GM12878 (cell line): ENCODE results near the gene ADCY5. TPM values are rescaled to one million over a fixed set of nuclear protein-coding genes. Genes with fewer than 3 reads are reported as not detected.

Experiments
- ATAC-seq: fragments of 200-7000 bp; cut with Tn5 transposase; 3 replicates; pipeline ENCODE4 v1.9.1; 2020; ENCODE audit warnings: mild to moderate bottlenecking, moderate library complexity
- BruUV-seq: library from RNA; stranded (reverse); fragments of 400-500 nt; replicated peaks from 2 replicates; lab custom pipeline; 2021; lab: Mats Ljungman, UMichigan
- CTCF ChIA-PET: fragments of 300-600 bp; sonication (Branson Sonifier 250); formaldehyde crosslinking; extraction: SDS; loops from one replicate; lab custom pipeline; 2021; ENCODE audit warnings: inconsistent platforms; lab: Yijun Ruan, JAX
- POLR2A ChIA-PET: fragments of 350-600 bp; formaldehyde crosslinking; extraction: SDS; loops from one replicate; lab custom pipeline; 2021; ENCODE audit warnings: inconsistent platforms; lab: Charles Lee
- RAD21 ChIA-PET: fragments of 300-600 bp; sonication (Branson Sonifier 250); formaldehyde crosslinking; loops from one replicate; lab custom pipeline; 2023; ENCODE audit warnings: antibody characterized with exemption; ENCODE audit not compliant: unreplicated experiment; lab: Charles Lee
- SMC1A ChIA-PET: fragments of 300-600 bp; sonication (Branson Sonifier 250); formaldehyde crosslinking; loops from one replicate; lab custom pipeline; 2023; ENCODE audit not compliant: unreplicated experiment, uncharacterized antibody; lab: Charles Lee
- DNase-seq: peaks from one replicate; pipeline ENCODE4 v3.0.0-alpha.2; 2011; ENCODE audit warnings: low read depth, low spot score
- FAIRE-seq: peaks from 3 replicates; lab custom pipeline; 2011; peaks lifted over from hg19 to GRCh38; lab: Jason Lieb, UNC
- H2AFZ ChIP-seq: 2 replicates; pipeline ENCODE4 v1.6.0; 2011; ENCODE audit warnings: low read depth, low read length, control low read depth; ENCODE audit not compliant: control insufficient read depth
- H3K27ac ChIP-seq: 2 replicates; pipeline ENCODE4 v1.5.1; 2011; ENCODE audit warnings: control low read depth; ENCODE audit not compliant: control insufficient read depth, insufficient read depth
- H3K27me3 ChIP-seq, 2 experiments: replicated peaks in 1 of 2; 2 replicates each; pipeline versions ENCODE4 v1.6.0 to v1.6.1; 2011; ENCODE audit warnings: low read length in 1 of 2; ENCODE audit not compliant: control insufficient read depth in 2 of 2, insufficient read depth in 2 of 2
- H3K36me3 ChIP-seq, 2 experiments: 2 replicates each; pipeline ENCODE4 v1.5.1; 2011; ENCODE audit warnings: low read length in 1 of 2; ENCODE audit not compliant: control insufficient read depth in 2 of 2, insufficient read depth in 2 of 2
- H3K4me1 ChIP-seq: 2 replicates; pipeline ENCODE4 v1.6.1; 2011; ENCODE audit warnings: mild to moderate bottlenecking, low read length, moderate library complexity, mixed read lengths; ENCODE audit not compliant: control insufficient read depth, insufficient read depth
- H3K4me2 ChIP-seq: 2 replicates; pipeline ENCODE4 v1.6.0; 2011; ENCODE audit warnings: control low read depth; ENCODE audit not compliant: control insufficient read depth, insufficient read depth
- H3K4me3 ChIP-seq: fragments of 200-600 bp; sonication (generic); 2 replicates; pipeline ENCODE4 v1.5.1; 2016
- H3K79me2 ChIP-seq: 2 replicates; pipeline ENCODE4 v1.6.0; 2011; ENCODE audit warnings: low read length; ENCODE audit not compliant: control insufficient read depth, insufficient read depth
- H3K9ac ChIP-seq: 2 replicates; pipeline ENCODE4 v1.8.0; 2011; ENCODE audit warnings: low read length, control low read depth, mixed read lengths; ENCODE audit not compliant: control insufficient read depth, insufficient read depth
- H3K9me3 ChIP-seq: replicated peaks from 3 replicates; pipeline ENCODE4 v1.5.1; 2011; ENCODE audit warnings: mild to moderate bottlenecking, low read length; ENCODE audit not compliant: control insufficient read depth, insufficient read depth
- H4K20me1 ChIP-seq: 2 replicates; pipeline ENCODE4 v1.6.0; 2011; ENCODE audit not compliant: control insufficient read depth, insufficient read depth
- BCL11A ChIP-seq: IDR thresholded peaks from 2 replicates; pipeline ENCODE4 v1.6.1; 2011; ENCODE audit warnings: low read depth, low read length
- CREM ChIP-seq: IDR thresholded peaks from 2 replicates; pipeline ENCODE4 v1.6.1; 2014; ENCODE audit warnings: antibody characterized with exemption, low read depth
- HSF1 ChIP-seq: fragments of 150-350 bp; IDR thresholded peaks from 2 replicates; pipeline ENCODE4 v1.6.1; 2014; ENCODE audit warnings: mild to moderate bottlenecking, low read depth, low read length
- MAX ChIP-seq: IDR thresholded peaks from 2 replicates; pipeline ENCODE4 v1.6.1; 2012; ENCODE audit warnings: low read depth, low read length, improper control_type of control experiment
- MXI1 ChIP-seq: fragments of 150-350 bp; IDR thresholded peaks from 2 replicates; pipeline ENCODE4 v1.6.1; 2011; ENCODE audit warnings: low read depth, mild to moderate bottlenecking, inconsistent platforms, low read length, improper control_type of control experiment
- NFYA ChIP-seq: IDR thresholded peaks from 2 replicates; pipeline ENCODE4 v1.6.1; 2011; ENCODE audit warnings: low read depth, mild to moderate bottlenecking, low read length, improper control_type of control experiment, borderline replicate concordance
- RAD51 ChIP-seq: fragments of 450-650 bp; IDR thresholded peaks from 2 replicates; pipeline ENCODE4 v1.6.1; 2016; ENCODE audit warnings: moderate library complexity, mild to moderate bottlenecking, inconsistent platforms
- SMAD1 ChIP-seq: fragments of 450-650 bp; IDR thresholded peaks from 2 replicates; pipeline ENCODE4 v1.6.1; 2018; ENCODE audit warnings: mild to moderate bottlenecking, low read depth; ENCODE audit not compliant: partially characterized antibody
- SPI1 ChIP-seq: IDR thresholded peaks from 2 replicates; pipeline ENCODE4 v1.6.1; 2011; ENCODE audit warnings: low read depth, mild to moderate bottlenecking, low read length, moderate library complexity, borderline replicate concordance; ENCODE audit not compliant: insufficient read depth
- USF2 ChIP-seq: IDR thresholded peaks from 2 replicates; pipeline ENCODE4 v1.6.1; 2011; ENCODE audit warnings: low read depth, low read length, improper control_type of control experiment, borderline replicate concordance
- WGBS: methylation state at CpG from one replicate; pipeline ENCODE4 v1.1.6; 2016; ENCODE audit warnings: low lambda C conversion rate; ENCODE audit not compliant: insufficient replicate concordance, insufficient coverage; ENCODE audit errors: missing lambda C conversion rate; 5-methylcytosine and 5-hydroxymethylcytosine counted together
- in situ Hi-C: fragments of 300-500 bp; cut with MboI; formaldehyde crosslinking; loops from 9 replicates; pipeline ENCODE4 v1.14.3; 2018; ENCODE audit warnings: mixed read lengths
- intact Hi-C: fragments of 100-400 bp; cut with micrococcal nuclease; formaldehyde crosslinking; loops from one replicate; pipeline ENCODE4 v1.14.2; 2022; ENCODE audit not compliant: unreplicated experiment
- polyA plus RNA-seq, 11 experiments: library from polyadenylated mRNA; depleted of rRNA in 4 of 11; unstranded in 6 of 11; stranded (reverse) in 5 of 11; fragments of >200 nt; fragmentation: Nextera tagmentation in 4 of 11; fragmentation: Illumina TruSeq in 1 of 11; extraction: Ambion mirVana in 4 of 11; extraction: Trizol in 1 of 11; gene quantifications; 1 replicate in 1 of 11; 2 replicates in 10 of 11; pipeline versions ENCODE4 v1.2.1 to v1.2.3, GENCODE V29; 2011 to 2016; ENCODE audit warnings: inconsistent platforms in 2 of 11, missing spikeins in 2 of 11, low read depth in 1 of 11
- total RNA-seq, 4 experiments: library from RNA; depleted of rRNA in 3 of 4; stranded (reverse); fragments of >200 nt in 3 of 4; fragmentation: Illumina TruSeq in 1 of 4; extraction: Trizol in 1 of 4; gene quantifications; 2 replicates each; pipeline versions ENCODE4 v1.2.1 to v1.2.3, GENCODE V29; 2013 to 2021

Gene ADCY5
- total and polyA plus RNA-seq, 10 of the 15 experiments (the other 5 are each of a cell fraction or from before 2014, with no cell fraction given): under 0.01 to 0.24 (median 0.02) TPM; not detected in 4

GRCh38 chr3:123318374-123318773, 130.5 kb downstream of the ADCY5 start:
- in situ Hi-C loops (no loop called here), intact Hi-C loops (no loop called here)
- BruUV-seq: no TSS peak
- WGBS: 2% methylated on average over 3 of the region's 3 CpGs
- no peak overlapping the region for H3K4me2 ChIP-seq
- RAD21 ChIA-PET: no interaction called here
- no peak for FAIRE-seq
- H3K79me2 ChIP-seq: no peaks in the 10 kb centered on the region
- H2AFZ ChIP-seq: no peak overlapping the region
- POLR2A ChIA-PET: no interaction called here
- H3K9ac ChIP-seq: no peak overlapping the region
- no peak; the same call in 1 of the 3 replicates for ATAC-seq
- H3K27ac ChIP-seq: no peak overlapping the region
- H3K9me3 ChIP-seq: no peaks in the 10 kb centered on the region
- H3K36me3 ChIP-seq: no peaks in the 10 kb centered on the region
- H3K4me3 ChIP-seq: no peak overlapping the region
- H3K27me3 ChIP-seq: peaks cover 0 to 7% of the 10 kb centered on the region in 2 experiments; a peak in 2 of 4 replicates
- H3K4me1 ChIP-seq: no peaks in the 10 kb centered on the region
- no peak for DNase-seq
- no peak for TF ChIP-seq RAD51
- no peaks in the 10 kb centered on the region for H4K20me1 ChIP-seq
- CTCF ChIA-PET: interaction anchor here (0.6 kb wide), 1 partner anchor 146 kb away, joined by 3 read pairs; no protein-coding TSS in a partner anchor
- SMC1A ChIA-PET: no interaction called here

GRCh38 chr3:123317716-123318115, 131.2 kb downstream of the ADCY5 start:
- no peak for DNase-seq
- Histone ChIP-seq H3K27ac (no peak overlapping the region), H2AFZ (no peak overlapping the region), H3K4me3 (no peak overlapping the region), H3K79me2 (no peaks in the 10 kb centered on the region), H3K4me1 (no peaks in the 10 kb centered on the region), H3K9me3 (no peaks in the 10 kb centered on the region), H3K27me3 (peaks cover 0 to 5% of the 10 kb centered on the region in 2 experiments; a peak in 2 of 4 replicates), H3K9ac (no peak overlapping the region), H3K36me3 (no peaks in the 10 kb centered on the region), H4K20me1 (no peaks in the 10 kb centered on the region), H3K4me2 (no peak overlapping the region)
- ATAC-seq: no peak
- TF ChIP-seq SMAD1 (no peak), CREM (no peak), HSF1 (no peak), USF2 (no peak), SPI1 (no peak), BCL11A (no peak), MXI1 (no peak), NFYA (no peak), MAX (no peak)
- no TSS peak for BruUV-seq
- POLR2A ChIA-PET: interaction anchor here (0.7 kb wide), 1 partner anchor 191 kb away, joined by 4 read pairs; no protein-coding TSS in a partner anchor
- RAD21 ChIA-PET: no interaction called here
- intact Hi-C loops (no loop called here), in situ Hi-C loops (no loop called here)
- no peak for FAIRE-seq
- 27% methylated on average over 10 of the region's 14 CpGs for WGBS
- CTCF ChIA-PET: no interaction called here
- SMC1A ChIA-PET: no interaction called here
